GM18511 (cell line): ENCODE measurements around the gene SAC3D1.
A peak's percentile ranks its signal among the peaks of the same experiment; 100 is the strongest.

Experiments
- ATAC-seq: cut with Tn5 transposase; IDR thresholded peaks from one replicate; pipeline ENCODE4 v1.9.1; 2021; ENCODE audit warnings: mild to moderate bottlenecking, moderate library complexity; ENCODE audit not compliant: unreplicated experiment

Gene SAC3D1

GRCh38 chr11:65059523-65059922, 18.5 kb downstream of the SAC3D1 start:
- ATAC-seq, result no peak

DNA sequence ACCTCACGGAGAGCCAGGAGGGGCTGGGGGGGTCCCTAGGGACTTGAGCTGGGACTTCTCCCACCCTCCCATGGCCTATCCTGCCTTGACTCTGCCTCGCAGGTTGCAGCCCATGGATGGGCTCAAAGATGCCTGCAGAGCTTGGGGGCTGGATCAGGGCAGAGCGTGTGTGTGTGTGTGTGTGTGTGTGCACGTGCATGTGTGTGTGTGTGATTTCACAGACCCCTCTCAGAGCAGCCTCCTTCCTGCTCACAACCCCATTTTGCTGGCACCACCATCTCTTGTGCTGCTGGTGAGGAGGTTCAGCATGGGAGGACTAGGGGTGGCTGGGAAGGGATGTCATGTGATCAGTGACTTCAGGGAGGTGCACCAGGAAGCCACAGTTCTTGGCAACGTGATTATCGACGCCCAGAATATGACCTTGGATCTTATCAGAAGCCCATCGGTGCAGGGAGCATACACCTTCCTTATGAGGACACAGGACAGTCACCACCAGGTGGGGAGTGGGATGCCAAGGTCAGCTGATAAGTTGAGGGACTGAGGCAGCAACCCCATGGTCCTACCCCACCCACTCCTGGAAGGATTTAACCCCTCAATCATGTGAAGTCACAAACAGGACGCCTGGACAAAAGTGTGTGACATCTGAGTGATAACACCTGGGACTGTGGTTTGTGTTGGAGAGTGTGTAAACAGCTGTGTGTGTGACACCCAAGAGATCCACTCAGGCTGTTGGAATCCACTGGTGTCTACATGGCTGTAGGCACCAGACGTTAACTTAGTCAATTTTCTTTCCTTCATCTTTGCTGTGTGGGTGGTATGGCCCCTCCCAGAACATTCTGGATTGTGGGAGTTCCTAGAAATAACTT, 19.2 kb downstream of the SAC3D1 start:
- no peak for ATAC-seq

- ATAC-seq, result no peak
Observed at GRCh38 chr11:65060913-65061408, 20.0 kb downstream of the SAC3D1 start.

- ATAC-seq, result no peak
Observed at GRCh38 chr11:65063532-65063931, 22.5 kb downstream of the SAC3D1 start.

DNA sequence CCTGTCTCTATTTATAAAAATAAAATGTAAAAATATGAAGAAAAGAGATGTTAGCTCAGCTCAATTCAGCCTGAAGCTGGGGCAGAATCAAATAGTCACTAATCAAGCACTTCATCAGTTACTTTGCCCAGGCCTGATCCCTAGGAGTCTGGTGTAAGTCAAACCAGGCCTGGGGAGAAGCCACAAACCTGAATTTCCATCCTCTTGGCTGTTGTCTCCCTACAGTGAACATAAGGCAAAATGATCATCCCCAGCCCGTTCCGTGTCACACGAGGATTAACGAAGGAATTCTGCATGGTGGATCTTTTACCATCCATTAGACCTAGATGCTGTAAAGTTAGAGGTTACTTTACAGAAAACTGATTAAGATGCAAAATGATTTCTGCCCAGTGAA, 23.8 kb downstream of the SAC3D1 start:
- no peak for ATAC-seq

DNA sequence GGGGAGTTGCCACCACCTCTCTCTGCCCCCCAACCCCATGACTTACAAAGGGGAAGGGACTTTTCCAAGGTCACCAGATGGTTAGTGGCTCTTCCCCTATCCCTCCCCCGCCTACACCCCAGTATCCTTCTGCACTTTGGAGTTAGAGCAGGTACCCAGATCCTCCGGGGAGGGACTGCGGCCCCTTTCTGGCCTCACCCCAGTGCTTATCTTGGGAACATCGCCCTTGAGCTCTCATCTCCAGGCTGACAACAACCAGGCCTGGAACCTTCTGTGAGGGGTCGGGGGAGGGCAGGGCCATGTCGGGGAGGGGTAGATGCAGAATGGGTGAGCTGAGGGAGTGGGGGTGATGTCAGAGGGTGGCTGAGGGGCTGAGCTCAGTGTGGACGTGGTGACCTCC, 24.8 kb downstream of the SAC3D1 start:
- no peak for ATAC-seq

DNA sequence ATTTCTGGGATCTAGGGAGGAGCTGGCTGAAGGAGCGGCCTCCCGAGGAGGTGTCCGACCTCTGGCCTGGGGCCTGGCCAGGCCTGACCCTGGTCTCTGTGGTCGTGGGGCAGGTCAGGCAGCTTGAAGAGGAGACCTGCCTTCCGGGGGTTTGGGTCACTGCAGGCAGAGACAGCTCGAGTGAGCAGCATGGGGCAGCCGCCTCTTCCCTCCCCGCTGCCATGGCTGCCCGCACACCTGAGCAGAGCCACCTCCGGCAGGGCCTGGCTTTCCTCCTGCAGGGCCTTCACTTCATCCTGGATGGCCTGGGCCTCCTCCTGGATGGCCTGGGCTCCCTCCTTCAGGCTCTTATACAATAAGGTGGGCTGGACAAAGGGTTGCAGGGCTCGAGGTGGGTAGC, 25.3 kb downstream of the SAC3D1 start:
- no peak for ATAC-seq

GRCh38 chr11:65066805-65067291, 25.8 kb downstream of the SAC3D1 start:
- no peak for ATAC-seq

GRCh38 chr11:65067446-65067845, 26.4 kb downstream of the SAC3D1 start:
- no peak for ATAC-seq

DNA sequence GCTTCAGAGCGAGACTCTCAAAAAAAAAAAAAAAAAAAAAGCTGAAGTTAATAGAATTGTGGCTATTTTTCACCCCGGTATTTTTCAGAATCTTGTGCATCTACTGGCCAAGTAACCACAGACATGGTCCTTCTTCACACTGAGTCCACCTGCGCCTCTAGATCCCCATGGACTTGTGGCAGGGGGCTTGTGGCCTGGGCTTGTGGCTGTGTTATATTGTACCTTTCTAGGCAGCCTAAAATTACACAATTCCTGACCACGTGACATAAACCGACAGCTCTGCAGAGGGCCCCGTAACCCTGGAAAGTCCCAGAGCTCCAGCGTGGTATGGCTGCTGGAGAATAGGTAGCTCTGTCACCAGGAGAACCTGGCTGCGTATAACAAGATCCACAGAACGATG, 28.2 kb downstream of the SAC3D1 start:
- ATAC-seq, result no peak

GRCh38 chr11:65071907-65072630, 31.1 kb downstream of the SAC3D1 start:
- no peak for ATAC-seq

DNA sequence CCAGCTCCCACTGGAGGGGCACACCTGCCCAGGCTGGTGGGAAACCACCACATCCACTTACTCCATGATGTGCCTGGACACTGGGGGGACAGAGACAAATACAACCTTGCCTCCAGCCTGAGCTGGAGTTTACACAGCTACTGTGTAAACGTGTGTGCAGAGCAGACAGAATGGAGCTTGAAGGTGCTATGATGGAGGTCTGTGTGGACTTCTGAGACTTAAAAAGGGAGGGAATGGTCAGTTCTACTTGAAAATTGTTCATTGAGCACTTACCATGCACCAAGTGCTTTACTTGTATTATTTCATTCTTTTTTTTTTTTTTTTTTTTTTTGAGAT, 31.6 kb downstream of the SAC3D1 start:
- ATAC-seq, result no peak

DNA sequence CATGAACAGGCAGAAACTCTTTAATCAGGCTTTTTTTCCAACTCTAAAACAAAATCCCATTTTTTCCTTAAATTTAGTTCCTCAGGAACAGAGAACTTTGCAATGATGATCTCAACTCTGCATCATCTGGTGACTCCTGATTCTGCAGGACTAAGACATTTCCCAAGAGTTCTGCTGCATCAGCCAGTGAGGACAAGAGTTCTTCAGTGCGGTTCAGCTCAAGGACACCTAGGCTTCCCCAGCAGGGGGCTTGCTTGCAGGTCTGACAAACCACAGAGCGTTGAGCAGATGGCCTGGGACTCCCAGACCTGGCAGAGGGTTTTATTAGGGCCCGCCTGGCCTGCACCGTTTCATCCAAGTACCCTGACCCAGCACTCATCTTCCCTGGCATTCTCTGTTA, 36.4 kb downstream of the SAC3D1 start:
- no peak for ATAC-seq

GRCh38 chr11:65078151-65078550, 37.1 kb downstream of the SAC3D1 start:
- no peak for ATAC-seq

- ATAC-seq, result no peak
Observed at GRCh38 chr11:65078786-65079342, 37.9 kb downstream of the SAC3D1 start.

- peak; percentile 14 for ATAC-seq
Observed at GRCh38 chr11:65083134-65083833, 42.3 kb downstream of the SAC3D1 start.

GRCh38 chr11:65083834-65084597, 43.0 kb downstream of the SAC3D1 start, which contains the start of the genes CDCA5 and ZFPL1:
Gene CDCA5, minus strand, starts transcription at chr11:65084040. Its CDS starts 62 bp downstream, at chr11:65083978.
Gene ZFPL1, plus strand, starts transcription at chr11:65084222. Its CDS starts 477 bp downstream, at chr11:65084699.
- peak; percentile 80 for ATAC-seq

DNA sequence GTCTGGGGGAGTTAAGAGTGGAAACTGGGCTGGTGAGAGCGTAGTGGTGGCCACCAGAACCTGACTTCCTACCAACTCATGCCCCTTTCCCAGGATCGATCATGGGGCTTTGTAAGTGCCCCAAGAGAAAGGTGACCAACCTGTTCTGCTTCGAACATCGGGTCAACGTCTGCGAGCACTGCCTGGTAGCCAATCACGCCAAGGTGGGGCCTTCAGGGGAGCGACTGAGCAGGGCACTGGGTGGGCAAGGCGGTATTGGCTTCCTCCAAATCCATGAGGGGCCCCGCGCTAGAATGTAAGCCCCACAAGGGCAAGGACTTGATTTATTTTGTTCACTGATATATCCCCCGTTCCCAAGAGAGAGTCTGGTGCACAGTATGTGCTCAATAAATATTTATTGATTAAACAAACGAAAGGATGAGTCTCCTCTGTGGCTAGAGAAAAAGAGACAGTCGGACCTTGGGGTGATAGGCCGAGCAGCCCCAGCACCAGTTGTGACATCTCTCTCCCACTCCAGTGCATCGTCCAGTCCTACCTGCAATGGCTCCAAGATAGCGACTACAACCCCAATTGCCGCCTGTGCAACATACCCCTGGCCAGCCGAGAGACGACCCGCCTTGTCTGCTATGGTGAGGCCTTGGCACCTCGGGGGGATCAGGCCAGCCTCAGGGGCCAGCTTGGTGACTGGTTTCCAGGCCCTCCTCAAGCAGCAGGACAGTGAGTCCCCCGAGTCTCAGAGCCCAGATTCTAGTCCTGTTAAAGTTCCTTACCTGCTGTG, 43.8 kb downstream of the SAC3D1 start:
- ATAC-seq, result no peak

DNA sequence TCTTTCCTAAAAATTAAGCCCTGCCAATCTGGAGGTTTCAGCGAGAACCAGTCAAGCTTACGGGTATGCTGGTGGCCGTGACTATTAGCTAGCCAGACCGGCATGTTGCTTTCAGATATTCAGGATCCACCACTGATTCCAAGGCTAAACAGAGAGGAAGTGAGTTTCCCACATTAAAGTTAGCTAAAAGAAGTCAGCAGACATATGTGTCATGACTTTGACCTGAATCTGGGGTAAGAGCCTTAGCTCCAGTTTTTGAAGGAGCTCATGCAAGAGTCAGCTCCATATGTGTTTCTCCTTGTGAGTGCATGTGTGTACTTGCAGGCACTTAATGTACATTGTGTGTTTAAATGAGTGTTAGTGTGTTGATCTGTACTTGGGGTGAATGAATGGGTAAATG, 44.4 kb downstream of the SAC3D1 start:
- no peak for ATAC-seq
